HG03575 (cell line): ENCODE results near the gene RHOBTB3.
"Not testable (repeated sequence)": the region's sequence is repeated elsewhere in the genome, so short reads cannot be mapped to it uniquely, and the experiment has no call there.

Source experiments
- ATAC-seq: cut with Tn5 transposase; IDR thresholded peaks from one replicate; pipeline ENCODE4 v1.9.1; 2021; ENCODE audit not compliant: unreplicated experiment, insufficient number of reproducible peaks, low FRiP score; ENCODE audit errors: extremely low read depth

Gene RHOBTB3

GRCh38 chr5:95712347-95712958 lies 18.7 kb upstream of the RHOBTB3 start:
- ATAC-seq = no peak

GRCh38 chr5:95713246-95713645 lies 17.9 kb upstream of the RHOBTB3 start:
- ATAC-seq = not testable (repeated sequence)

GRCh38 chr5:95713960-95714710 lies 17.0 kb upstream of the RHOBTB3 start:
- ATAC-seq = no peak

GRCh38 chr5:95715799-95716461 lies 15.2 kb upstream of the RHOBTB3 start:
- no peak for ATAC-seq

GRCh38 chr5:95717439-95717838 lies 13.7 kb upstream of the RHOBTB3 start:
- no peak for ATAC-seq

GRCh38 chr5:95718203-95718602 lies 12.9 kb upstream of the RHOBTB3 start:
- ATAC-seq = peak; percentile 86

GRCh38 chr5:95718738-95719137 lies 12.4 kb upstream of the RHOBTB3 start:
- ATAC-seq = no peak

- ATAC-seq = no peak
These were observed 10.9 kb upstream of the RHOBTB3 start for GRCh38 chr5:95720094-95720786.

- no peak for ATAC-seq
These were observed 9.4 kb upstream of the RHOBTB3 start for GRCh38 chr5:95721582-95722295.

- ATAC-seq = no peak
These were observed 7.3 kb upstream of the RHOBTB3 start for GRCh38 chr5:95723632-95724369.

- no peak for ATAC-seq
These were observed 5.9 kb upstream of the RHOBTB3 start for GRCh38 chr5:95725071-95725820.

- no peak for ATAC-seq
These were observed 5.0 kb upstream of the RHOBTB3 start for GRCh38 chr5:95725937-95726810.

GRCh38 chr5:95726811-95727763 lies 4.0 kb upstream of the RHOBTB3 start:
- ATAC-seq = no peak

- peak; percentile 32 for ATAC-seq
These were observed 3.4 kb upstream of the RHOBTB3 start for GRCh38 chr5:95727764-95728191.

GRCh38 chr5:95728494-95729114 lies 2.5 kb upstream of the RHOBTB3 start:
- no peak for ATAC-seq
